ENCODE results near the gene MAOB. TPM values are rescaled to one million over a fixed set of nuclear protein-coding genes. Genes with fewer than 3 reads are reported as not detected.

The MAOB gene
- polyA plus RNA-seq, 3 donors, result not detected

DNA sequence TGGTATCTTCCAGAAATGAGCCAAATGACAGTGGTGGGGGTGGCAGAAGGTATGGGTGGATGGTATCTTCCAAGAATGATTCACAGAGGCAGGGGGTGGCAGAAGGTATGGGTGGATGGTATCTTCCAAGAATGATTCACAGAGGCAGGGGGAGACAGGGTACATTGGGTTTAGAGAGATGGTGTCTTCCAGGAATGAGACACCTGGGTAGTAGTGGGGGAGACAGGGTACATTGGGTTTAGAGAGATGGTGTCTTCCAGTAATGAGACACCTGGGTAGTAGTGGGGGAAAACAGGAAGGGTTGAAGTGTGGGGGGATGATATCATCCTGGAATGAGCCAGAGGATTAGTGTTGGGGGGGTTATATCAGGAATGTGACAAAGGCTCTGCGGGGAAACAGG is 164.2 kb downstream of the MAOB start:
- 100% methylated on average over 1 of the region's 1 CpG for WGBS (ENCODE audit: insufficient coverage)
- Mint-ChIP-seq H3K27me3 (ENCODE audit: low read depth in 3 of 3) (no peaks in the 10 kb centered on the region), H3K4me1 (no peaks in the 10 kb centered on the region), H3K9me3 (peaks cover 0 to 10% (median 5%) of the 10 kb centered on the region in 7 donors), H3K4me3 (no peak overlapping the region), H3K36me3 (no peaks in the 10 kb centered on the region), H3K27ac (no peak overlapping the region)
- no peaks in the 10 kb centered on the region for H3K27me3 ChIP-seq (ENCODE audit: control insufficient read depth in 2 of 2, insufficient read depth in 2 of 2, low read length in 2 of 2)
- no peak for DNase-seq
- no peak overlapping the region for H3K4me2 ChIP-seq (replicated peaks; ENCODE audit: extremely low read depth, low read length, poor library complexity, severe bottlenecking)
- no peak overlapping the region for H3K4me3 ChIP-seq (replicated peaks in 1 of 3; ENCODE audit: low read depth in 2 of 3, low read length in 3 of 3)
- H3K9me3 ChIP-seq (replicated peaks in 1 of 2; ENCODE audit: control insufficient read depth in 1 of 2, insufficient read depth in 1 of 2, low read length in 2 of 2), result peaks cover 34 to 44% of the 10 kb centered on the region in 2 donors
- H4K20me1 ChIP-seq (ENCODE audit: insufficient read depth, low read length), result no peaks in the 10 kb centered on the region
- no peak overlapping the region for H2AFZ ChIP-seq (ENCODE audit: insufficient read depth, low read depth, low read length, poor library complexity, severe bottlenecking)
- intact Hi-C loops (cut with micrococcal nuclease), result no loop called here
- H3K4me1 ChIP-seq (ENCODE audit: control insufficient read depth in 1 of 2, insufficient read depth in 2 of 2, low read length in 2 of 2), result no peaks in the 10 kb centered on the region
- TF ChIP-seq, protein P1, sequence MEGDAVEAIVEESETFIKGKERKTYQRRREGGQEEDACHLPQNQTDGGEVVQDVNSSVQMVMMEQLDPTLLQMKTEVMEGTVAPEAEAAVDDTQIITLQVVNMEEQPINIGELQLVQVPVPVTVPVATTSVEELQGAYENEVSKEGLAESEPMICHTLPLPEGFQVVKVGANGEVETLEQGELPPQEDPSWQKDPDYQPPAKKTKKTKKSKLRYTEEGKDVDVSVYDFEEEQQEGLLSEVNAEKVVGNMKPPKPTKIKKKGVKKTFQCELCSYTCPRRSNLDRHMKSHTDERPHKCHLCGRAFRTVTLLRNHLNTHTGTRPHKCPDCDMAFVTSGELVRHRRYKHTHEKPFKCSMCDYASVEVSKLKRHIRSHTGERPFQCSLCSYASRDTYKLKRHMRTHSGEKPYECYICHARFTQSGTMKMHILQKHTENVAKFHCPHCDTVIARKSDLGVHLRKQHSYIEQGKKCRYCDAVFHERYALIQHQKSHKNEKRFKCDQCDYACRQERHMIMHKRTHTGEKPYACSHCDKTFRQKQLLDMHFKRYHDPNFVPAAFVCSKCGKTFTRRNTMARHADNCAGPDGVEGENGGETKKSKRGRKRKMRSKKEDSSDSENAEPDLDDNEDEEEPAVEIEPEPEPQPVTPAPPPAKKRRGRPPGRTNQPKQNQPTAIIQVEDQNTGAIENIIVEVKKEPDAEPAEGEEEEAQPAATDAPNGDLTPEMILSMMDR (IDR thresholded peaks at IDR 0.05), result no peak
- no peak overlapping the region for H3K27ac ChIP-seq (ENCODE audit: low read depth in 1 of 2, low read length in 2 of 2)
- no peaks in the 10 kb centered on the region for H3K36me3 ChIP-seq (replicated peaks in 1 of 2; ENCODE audit: control insufficient read depth in 1 of 2, insufficient read depth in 2 of 2, low read length in 2 of 2)
- no peaks in the 10 kb centered on the region for H3K79me2 ChIP-seq (ENCODE audit: insufficient read depth, low read length)
- no peak overlapping the region for H3K9ac ChIP-seq (ENCODE audit: insufficient read depth, low read length, poor library complexity, severe bottlenecking)

DNA sequence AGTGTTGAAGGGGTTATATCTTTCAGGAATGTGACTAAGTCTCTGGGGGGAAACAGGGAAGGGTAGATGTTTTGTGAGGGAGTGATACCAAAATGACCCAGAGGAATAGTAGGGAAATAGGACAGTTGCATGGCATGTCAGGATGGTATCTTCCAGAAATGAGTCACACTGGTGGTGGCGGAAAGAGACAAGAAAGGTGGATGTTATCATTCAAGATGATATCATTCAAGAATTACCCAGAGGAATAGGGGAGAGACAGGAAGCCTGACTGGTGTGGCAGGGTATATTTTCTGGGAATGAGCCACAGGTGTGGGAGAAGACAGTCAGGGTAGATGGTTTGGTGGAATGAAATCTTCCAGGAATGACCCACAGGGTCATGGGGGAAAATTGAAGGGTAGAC is 165.1 kb downstream of the MAOB start:
- no peak overlapping the region for H3K4me2 ChIP-seq (replicated peaks; ENCODE audit: extremely low read depth, low read length, poor library complexity, severe bottlenecking)
- H3K9ac ChIP-seq (ENCODE audit: insufficient read depth, low read length, poor library complexity, severe bottlenecking), result no peak overlapping the region
- intact Hi-C loops (cut with micrococcal nuclease), result no loop called here
- Mint-ChIP-seq H3K36me3 (no peaks in the 10 kb centered on the region), H3K4me3 (no peak overlapping the region), H3K27ac (no peak overlapping the region), H3K9me3 (peaks cover 0 to 3% (median 2%) of the 10 kb centered on the region in 7 donors), H3K27me3 (ENCODE audit: low read depth in 3 of 3) (no peaks in the 10 kb centered on the region), H3K4me1 (no peaks in the 10 kb centered on the region)
- H2AFZ ChIP-seq (ENCODE audit: insufficient read depth, low read depth, low read length, poor library complexity, severe bottlenecking), result no peak overlapping the region
- no peaks in the 10 kb centered on the region for H3K79me2 ChIP-seq (ENCODE audit: insufficient read depth, low read length)
- H3K4me3 ChIP-seq (replicated peaks in 1 of 3; ENCODE audit: low read depth in 2 of 3, low read length in 3 of 3), result no peak overlapping the region
- peaks cover 34 to 44% of the 10 kb centered on the region in 2 donors for H3K9me3 ChIP-seq (replicated peaks in 1 of 2; ENCODE audit: control insufficient read depth in 1 of 2, insufficient read depth in 1 of 2, low read length in 2 of 2)
- H3K4me1 ChIP-seq (ENCODE audit: control insufficient read depth in 1 of 2, insufficient read depth in 2 of 2, low read length in 2 of 2), result no peaks in the 10 kb centered on the region
- no peaks in the 10 kb centered on the region for H3K36me3 ChIP-seq (replicated peaks in 1 of 2; ENCODE audit: control insufficient read depth in 1 of 2, insufficient read depth in 2 of 2, low read length in 2 of 2)
- TF ChIP-seq, protein P1 (IDR thresholded peaks at IDR 0.05), result no peak
- WGBS (ENCODE audit: insufficient coverage), result 100% methylated on average over 1 of the region's 1 CpG
- H3K27me3 ChIP-seq (ENCODE audit: control insufficient read depth in 2 of 2, insufficient read depth in 2 of 2, low read length in 2 of 2), result no peaks in the 10 kb centered on the region
- no peaks in the 10 kb centered on the region for H4K20me1 ChIP-seq (ENCODE audit: insufficient read depth, low read length)
- DNase-seq, result no peak
- no peak overlapping the region for H3K27ac ChIP-seq (ENCODE audit: low read depth in 1 of 2, low read length in 2 of 2)

All from CD14-positive monocyte (primary cell).